Medulla oblongata (tissue), 1 donor: ENCODE measurements around the gene MMP11.
A peak's percentile ranks its signal among the peaks of the same experiment; 100 is the strongest.

ENCODE experiments used
- DNase-seq: peaks from one replicate; pipeline ENCODE4 v3.0.0-alpha.2; 2015; ENCODE audit errors: extremely low spot score

Gene MMP11

DNA sequence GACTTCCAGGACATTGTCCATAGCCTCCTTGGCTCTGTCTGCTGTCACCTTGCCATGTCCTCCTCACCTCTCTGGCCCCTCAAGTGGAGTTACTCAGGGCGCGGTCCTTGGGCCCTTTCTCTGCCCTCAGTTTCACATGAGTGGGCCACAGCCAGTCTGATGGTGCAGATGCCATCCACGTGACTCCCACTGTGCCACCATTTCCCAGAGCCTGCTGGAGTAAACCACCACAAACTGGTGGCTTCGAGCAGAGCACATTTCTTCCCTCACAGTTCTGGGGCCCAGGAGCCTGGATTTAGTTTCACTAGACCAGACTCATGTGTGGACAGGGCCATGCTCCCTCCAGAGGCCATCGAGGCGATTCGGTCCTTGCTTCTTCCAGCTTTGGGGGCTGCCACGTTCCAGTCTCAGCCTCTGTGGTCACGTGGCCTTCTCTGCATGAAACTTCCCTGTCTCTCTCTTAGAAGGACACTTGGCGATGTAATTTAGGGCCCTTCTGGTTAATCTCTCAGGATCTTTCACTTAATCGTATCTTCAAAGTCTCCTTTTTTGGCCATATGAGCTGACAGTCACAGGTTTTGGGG, 28.7 kb downstream of the MMP11 start:
- DNase-seq: no peak

DNA sequence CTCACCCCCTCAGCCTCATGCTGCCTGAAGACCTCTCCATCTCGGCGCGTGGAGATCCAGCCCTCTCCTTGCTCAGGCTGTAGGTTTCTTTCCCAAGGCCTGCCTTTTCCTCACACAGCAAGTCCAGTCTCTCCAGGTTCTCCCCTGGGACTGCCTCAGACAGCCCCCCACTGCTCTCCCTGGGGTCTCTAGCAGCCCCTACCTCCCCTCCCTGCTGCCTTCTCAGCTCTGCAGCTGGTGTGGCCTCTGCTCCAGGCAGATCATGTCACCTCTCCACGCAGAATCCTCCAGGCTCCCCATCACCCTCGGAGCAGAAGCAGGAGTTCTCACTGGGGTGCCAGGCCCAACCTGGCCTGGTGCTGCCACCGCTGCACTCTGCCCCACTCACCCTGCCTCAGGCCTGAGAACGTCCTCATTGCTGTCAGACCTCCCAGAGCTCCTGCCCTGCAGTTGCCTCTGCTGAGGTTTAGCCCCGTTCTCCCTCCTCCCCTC, 29.3 kb downstream of the MMP11 start:
- DNase-seq: no peak

DNA sequence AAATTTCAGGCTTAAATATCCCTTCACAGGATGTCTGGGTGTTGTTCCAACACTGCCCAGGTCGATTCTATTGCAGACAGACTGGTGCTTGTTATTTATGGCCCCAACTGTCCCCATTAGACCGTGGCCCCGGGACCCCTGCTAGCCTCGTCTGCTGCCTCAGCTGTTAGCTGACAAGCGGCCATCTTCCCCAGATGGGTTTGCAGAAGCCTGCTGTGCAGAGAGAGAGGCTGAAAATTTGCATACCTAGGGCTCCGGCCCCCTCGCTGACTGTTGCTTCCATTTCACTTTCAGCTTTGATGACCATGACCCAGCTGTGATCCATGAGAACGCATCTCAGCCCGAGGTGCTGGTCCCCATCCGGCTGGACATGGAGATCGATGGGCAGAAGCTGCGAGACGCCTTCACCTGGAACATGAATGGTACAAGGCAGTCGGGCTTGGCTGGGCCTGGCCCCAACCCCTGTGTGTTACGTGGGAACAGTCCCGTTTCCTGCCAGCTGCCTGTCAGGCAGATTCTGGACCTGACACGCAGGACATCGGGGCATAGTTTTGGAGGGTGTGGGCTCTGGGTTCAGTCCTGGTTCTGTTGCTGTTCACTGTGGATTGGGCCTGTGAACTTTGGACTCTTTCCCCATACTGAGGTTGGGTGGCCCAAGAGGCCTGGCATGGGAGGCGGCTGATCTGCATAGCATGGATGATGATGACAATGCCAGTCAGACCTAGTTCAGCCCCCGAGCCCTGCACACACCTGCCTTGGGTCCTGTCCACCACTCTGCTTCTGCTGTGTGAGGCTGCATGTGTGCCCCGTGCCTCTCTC, 30.6 kb downstream of the MMP11 start:
- DNase-seq: no peak

DNA sequence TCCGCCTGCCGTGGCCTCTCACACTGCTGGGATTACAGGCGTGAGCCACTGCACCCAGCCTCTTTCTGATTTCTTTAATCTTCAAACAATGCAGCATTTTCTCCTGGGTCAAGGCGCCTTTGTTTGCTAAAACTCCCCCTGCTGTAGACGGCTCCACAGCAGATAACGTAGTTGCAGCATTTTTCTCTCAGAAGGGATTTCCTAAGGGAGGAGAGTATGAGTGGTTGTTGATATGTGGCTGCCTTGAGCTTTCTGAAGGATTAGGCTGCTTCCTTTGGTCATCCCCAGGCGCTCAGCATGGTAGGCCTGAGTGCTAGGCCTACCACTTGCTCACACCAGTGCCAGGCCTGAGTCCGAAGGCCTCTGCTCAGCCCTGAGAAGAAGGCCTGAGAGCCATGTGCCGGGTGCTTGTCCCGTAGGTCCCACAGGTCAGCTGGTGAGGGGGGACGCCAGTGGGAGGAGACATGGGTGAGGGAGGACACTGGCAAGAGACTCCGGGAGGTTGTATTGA, 32.2 kb downstream of the MMP11 start:
- DNase-seq: peak; percentile 43

DNA sequence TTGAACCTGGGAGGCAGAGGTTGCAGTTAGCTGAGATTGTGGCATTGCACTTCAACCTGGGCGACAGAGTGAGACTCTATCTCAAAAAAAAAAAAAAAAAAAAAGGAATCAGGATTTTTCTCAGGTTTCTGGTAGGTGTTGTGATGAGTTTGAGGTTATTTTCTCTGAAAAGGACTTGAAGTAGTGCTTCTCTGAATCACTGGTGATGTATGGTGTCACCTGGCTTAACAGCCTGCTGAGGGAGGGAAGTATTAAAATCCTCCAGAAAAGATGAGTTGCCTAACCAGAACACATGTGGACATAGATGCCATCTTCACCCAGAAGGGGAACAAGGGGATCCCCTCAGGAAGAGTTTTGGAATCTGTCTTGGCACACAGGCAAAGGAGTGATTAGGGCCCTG, 34.2 kb downstream of the MMP11 start:
- DNase-seq: no peak

DNA sequence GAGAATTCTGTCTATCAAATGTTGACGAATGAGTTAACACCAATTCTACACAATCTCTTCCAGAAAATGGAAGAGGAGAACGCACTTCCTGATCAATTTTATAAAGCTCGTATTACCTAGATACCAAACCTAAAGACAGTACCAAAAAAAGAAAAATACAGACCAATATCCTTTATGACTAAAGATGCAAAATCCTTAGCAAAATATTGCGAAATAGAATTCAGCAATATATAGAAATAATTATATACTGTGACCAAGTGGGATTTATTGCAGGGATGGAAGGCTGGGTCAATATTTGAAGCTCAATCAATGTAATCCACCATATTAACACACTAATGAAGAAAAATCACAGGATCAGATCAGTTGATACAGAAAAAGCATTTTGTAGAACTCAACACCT, 39.7 kb downstream of the MMP11 start:
- no peak for DNase-seq

DNA sequence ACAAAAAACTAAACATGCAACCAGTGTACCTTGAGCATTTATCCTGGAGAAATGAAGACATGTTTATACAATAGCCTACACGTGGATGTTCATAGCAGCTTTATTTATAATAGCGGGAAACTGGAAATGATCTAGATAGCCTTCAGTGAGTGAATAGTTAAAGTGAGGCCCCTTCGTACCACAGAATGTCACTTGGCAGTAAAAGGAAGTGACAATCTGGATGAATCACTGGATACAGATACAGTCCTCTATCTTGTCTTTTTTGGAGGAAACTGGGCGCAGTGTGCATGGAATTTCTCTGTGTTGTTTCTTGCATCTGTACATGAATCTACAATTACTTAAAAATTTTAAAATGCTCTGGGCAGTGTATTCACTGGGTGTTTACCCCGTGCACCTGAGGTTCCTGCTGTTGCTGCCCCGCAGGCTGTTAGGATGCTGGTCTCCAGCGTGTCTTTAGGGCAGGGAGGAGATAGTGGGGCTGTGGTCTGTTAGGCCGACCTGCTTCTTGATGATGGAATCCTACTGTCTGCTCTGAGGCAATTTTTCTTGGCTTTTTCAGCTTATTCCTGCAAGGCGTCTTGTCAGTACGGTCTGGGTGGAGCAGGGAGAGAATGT, 43.0 kb downstream of the MMP11 start:
- DNase-seq: no peak

DNA sequence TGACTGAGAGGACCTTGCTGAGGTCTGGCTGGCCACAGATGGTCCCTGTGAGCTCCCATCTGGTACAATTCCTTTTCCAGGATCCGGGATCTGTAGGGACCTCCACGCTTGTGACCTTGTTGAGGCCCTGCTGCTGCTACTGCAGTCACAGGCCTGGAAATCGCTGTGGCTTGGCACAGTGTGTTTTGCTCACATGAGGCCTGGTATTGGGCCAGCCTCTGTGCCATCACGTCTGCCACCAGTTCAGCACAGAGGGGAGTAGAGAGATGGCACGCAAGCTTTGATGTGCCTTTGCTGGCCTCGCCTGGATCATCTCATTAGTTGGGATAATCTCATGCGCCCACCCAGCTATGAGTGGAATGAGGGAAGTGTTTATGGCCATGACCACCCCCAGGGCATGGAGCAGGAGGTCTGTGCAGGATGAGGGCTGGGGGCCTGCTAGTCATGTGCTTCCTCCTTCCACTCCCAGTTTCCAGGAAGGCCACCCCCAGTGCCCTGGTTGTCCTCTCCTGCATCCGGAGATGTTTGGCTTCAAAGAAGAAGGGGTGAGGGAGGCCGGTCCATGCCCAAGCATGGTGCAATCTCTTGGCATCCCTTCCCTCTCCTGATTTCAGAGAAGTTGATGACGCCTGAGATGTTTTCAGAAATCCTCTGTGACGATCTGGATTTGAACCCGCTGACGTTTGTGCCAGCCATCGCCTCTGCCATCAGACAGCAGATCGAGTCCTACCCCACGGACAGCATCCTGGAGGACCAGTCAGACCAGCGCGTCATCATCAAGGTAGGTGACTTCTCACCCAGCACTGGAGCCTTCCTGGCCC, 43.7 kb downstream of the MMP11 start:
- peak; percentile 56 for DNase-seq

DNA sequence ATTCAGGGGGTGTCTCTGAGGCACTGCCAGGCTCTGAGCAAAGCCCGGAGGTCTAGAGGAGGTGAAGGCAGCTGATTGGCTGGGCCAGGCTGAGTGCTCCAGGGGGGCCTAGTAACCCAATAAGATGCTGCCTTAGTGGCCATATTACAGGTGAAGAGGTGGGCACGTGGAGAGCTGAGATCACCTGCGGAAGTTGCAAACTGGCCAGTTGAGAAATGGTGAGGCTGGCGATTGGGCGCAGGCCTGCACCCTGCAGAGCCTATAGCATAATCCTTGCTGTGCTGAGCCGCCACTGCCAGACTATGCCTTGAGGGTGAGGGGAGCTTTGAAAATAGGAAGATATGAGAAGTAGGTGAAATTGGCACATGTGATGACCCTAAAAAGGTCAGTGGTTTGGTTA, 44.5 kb downstream of the MMP11 start:
- no peak for DNase-seq

DNA sequence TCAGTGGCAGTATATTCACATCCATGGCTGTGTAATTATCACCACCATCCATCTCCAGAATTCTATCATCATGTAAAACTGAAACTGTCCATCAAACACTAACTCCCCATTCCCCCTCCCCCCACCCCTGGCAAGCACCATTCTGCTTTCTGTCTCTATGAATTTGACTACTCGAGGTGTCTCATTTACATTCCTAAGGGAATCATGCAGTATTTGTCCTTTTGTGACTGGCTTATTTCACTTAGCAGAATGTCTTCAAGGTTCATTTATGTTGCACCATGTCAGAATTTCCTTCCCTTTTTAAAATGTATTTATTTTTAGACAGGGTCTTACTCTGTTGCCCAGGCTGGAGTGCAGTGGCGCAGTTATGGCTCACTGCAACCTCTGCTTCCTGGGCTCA, 45.9 kb downstream of the MMP11 start:
- no peak for DNase-seq

DNA sequence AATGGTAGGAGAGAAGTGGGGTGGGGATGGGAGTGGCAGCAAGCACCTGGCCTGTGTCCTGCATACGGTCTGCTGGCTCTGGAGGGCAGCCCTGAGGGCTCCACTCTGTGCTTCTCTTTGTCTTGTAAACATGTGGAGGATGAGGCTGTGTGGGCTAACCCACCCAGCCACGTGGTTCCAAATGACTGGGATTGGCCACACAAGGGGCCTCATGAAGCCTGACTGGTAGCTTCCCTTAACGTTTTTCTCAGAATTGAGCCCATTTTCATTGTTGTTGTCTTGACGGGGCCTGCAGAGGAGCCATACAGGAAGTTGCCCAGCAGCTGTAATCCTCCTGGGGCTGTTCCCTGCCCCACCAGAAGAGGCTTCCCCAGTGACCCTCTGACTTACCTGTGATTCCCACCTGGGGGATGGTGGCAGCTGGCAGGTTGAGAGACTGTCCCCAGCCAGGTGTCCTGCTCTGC, 48.1 kb downstream of the MMP11 start:
- no peak for DNase-seq

DNA sequence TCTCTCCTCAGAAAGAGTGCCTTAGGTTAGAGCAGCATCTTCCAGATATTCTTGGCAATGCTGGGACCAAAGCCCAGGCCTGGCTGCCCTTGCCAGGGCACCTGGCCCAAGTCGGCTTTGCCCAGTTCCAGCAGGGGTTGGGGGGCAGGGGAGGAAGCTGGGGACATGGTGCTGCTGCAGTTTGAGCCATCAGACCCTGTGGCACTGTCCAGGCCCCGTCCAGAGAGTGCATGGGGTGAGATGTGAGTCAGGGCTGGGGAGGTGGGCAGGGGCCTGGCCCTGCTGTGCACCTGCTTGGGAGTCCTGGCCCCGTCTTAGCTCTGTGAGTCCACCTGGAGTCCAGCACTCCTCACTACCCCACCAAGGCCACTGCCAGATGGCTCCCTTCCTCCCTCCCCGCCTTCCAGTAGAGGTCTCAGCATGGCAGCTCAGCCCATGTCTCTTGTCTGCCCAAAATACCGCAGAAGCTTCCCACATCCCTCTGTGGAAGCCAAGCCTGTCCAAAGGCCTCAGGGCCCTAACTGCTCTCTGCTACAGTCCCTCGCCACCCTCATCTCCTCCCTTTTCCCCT, 49.5 kb downstream of the MMP11 start:
- DNase-seq: peak; percentile 66

DNA sequence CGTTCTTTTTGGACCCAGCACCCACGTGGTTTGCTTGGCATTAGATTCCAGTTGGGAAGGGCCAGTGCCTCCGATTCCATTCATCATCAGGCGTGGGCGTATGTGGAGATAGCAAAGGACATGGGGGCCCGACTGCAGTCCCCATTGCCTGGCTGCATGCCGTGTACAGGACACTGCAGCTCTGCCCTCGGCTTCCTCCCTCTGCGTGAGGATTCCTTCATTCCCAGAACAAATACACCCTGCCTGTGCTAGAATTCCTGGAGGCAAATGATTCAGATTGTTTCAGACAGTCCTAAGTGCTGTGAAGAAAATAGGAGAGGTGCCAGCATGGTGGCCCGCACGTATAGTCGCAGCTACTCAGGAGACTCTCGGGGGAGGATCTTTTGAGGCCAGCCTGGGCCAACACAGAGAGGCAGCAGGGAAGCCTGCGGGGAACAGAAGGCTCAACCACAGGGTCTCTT, 50.7 kb downstream of the MMP11 start:
- DNase-seq: no peak

DNA sequence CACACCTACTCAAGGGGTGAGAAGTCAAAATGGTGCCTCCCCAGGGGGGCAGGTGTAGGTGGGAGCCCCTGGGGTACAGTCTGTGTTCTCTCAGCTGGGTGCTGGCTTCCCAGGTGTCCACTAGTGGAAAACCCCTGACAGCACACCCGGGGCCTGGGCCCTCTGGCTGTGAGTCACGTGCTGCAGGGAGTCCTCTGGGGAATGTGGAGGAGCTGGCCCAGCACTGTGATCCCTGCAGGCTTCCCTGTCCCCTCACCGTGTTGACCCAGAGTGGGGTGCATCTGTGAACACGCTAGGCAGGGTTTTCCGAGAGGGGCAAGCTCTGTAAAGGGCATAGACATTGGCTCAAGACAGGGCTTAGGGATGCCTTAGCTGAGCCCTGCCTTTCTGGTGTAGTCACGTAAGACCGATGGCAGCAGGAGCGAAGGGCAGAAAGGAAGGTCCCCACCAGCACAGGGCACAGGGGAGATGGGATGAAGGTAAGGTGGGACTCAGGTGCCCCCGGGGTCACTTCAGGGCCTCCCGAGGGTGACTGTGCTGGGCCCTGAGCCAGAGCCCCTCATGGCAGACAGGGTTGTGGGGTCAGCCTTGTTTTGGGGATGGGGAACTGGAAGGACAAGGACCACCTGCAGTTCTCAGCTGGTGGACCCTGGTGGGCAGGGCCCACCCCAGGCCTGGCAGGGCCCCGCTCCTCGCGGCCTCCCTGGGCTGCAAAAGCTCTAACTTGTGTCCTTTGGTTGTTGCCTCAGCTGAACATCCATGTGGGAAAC, 52.0 kb downstream of the MMP11 start:
- DNase-seq: no peak

DNA sequence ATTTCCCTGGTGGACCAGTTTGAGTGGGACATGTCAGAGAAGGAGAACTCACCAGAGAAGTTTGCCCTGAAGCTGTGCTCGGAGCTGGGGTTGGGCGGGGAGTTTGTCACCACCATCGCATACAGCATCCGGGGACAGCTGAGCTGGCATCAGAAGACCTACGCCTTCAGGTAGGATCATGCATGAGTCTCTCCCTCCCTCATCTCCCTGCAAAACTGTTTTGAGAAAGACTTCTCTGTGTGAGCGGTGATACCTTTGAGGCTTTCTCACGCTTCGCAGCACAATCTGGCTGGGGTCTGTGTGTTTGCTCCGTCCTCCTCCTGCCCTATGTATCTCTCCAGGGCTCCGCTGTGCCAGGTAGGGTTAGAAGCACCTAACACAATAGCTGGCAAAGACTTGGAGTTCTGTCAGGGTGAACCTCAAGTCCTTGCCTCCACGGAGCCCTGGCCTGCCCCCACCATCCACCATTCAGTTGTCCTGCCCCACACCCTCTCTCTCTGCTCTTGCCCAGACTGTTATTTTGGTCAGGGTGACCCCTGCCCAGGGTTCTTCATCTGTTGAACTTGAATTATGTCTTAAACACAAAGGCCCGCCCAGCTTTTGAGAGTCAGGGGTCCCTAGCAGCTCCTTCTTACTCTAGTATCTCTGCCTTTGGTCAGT, 52.7 kb downstream of the MMP11 start:
- no peak for DNase-seq

DNA sequence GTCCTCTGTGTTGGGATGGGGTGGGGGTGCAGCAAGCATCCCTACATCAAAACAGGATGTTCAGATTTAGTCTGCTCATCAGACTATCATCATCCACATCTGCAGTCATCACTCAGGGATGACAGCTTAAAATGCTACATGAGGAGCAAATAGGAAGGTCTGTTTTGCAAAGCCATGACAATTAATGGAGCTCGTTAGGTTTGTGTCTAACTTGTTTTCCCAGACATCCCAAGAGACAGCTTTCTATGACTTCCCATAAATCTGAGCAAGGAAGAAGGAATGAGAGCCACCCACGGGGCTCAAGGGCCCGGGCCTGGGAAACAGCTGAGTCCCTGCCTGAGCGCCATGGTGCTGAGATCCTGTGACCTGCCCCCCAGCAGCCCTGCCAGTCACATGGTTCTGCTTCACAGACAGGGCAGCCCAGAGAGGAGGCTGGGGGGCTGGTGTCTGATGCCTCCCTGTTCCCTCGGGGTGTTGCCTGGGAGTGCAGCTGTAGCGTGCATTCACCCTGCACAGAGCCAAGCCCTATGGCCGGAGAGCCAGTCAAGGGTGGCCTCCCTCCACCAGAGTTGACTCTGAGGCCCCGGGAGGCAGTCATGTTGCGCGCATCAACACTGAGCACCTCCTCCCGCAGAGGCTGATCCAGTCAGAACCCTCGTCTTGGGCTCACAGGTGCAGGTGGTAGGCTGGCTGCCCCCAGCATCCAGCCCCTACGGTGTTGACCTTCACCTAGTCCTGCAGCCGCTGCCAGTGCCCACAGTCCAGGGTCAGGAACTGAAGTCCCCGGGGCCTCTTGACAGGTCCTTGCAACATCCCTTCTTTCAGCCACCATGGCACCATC, 54.1 kb downstream of the MMP11 start:
- DNase-seq: no peak

DNA sequence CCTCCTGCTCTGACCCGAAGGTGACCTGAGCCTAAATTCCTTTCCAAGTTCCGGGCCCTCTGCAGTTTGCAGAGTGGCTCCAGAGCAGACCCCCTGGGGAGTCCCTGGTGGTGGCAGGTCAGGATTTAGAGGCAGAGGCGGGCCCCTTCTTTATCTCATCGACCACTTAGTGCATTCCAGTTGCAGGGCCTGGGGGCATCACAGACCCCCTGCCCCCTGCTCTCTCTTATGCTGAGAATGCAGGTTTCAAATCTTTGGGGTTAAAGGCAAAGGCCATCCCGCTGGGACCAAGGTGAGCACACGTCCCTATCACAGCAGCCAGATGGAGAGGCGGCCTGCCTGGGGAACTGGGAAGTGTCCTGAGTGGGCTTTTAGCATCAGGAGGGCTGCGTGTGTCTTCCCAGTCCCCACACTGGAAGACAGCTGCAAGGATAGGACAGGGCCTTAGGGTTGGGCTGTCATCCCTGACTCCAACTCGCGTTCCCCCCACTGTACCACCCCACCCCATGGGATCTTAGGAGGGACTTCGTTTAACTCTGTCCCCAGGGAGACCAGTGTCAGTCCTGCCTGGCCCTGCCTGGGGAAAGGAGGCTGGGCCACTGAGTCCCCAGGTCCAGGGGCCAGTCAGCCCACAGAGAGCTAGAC, 54.8 kb downstream of the MMP11 start:
- DNase-seq: no peak
